ENCODE data around the gene TRABD2B. TPM values are rescaled to one million over a fixed set of nuclear protein-coding genes. Genes with fewer than 3 reads are reported as not detected.

The TRABD2B gene
- total and polyA plus RNA-seq, 2 donors (not counting 1 experiment from before 2014, with no cell fraction given), result under 0.01 TPM; not detected in 1

- H3K9me3 ChIP-seq (ENCODE audit: control insufficient read depth, insufficient read depth, low read depth, low read length), result no peaks in the 10 kb centered on the region
- H3K27me3 ChIP-seq (ENCODE audit: control insufficient read depth, insufficient read depth, low read length), result no peaks in the 10 kb centered on the region
- no peaks in the 10 kb centered on the region for H4K20me1 ChIP-seq (ENCODE audit: control insufficient read depth, extremely low read depth, insufficient read depth, low read length)
- H3K79me2 ChIP-seq (ENCODE audit: control insufficient read depth, insufficient read depth, low read length), result no peaks in the 10 kb centered on the region
- no peak overlapping the region for H3K4me3 ChIP-seq (replicated peaks in 1 of 4; ENCODE audit: control extremely low read depth in 1 of 4, insufficient read depth in 1 of 4, low read depth in 3 of 4, low read length in 4 of 4)
- H3K27ac ChIP-seq (ENCODE audit: insufficient read depth, low read length), result no peak overlapping the region
- no peaks in the 10 kb centered on the region for H3K4me1 ChIP-seq (ENCODE audit: control insufficient read depth, extremely low read depth, insufficient read depth, low read length)
- H3K36me3 ChIP-seq (ENCODE audit: control insufficient read depth, insufficient read depth, low read length), result no peaks in the 10 kb centered on the region
- no peak overlapping the region for H3K4me2 ChIP-seq (ENCODE audit: extremely low read depth, insufficient read depth, low read length)
- no peak overlapping the region for H2AFZ ChIP-seq (ENCODE audit: low read length)
- no peak overlapping the region for H3K9ac ChIP-seq (ENCODE audit: insufficient read depth, low read length)
- no peak for TF ChIP-seq EZH2 (IDR thresholded peaks at IDR 0.05; ENCODE audit: low read length, missing control alignments)
- no peak for DNase-seq (ENCODE audit: low read depth in 2 of 2)
Observed at GRCh38 chr1:47875036-47875435, 122.1 kb downstream of the TRABD2B start.

DNA sequence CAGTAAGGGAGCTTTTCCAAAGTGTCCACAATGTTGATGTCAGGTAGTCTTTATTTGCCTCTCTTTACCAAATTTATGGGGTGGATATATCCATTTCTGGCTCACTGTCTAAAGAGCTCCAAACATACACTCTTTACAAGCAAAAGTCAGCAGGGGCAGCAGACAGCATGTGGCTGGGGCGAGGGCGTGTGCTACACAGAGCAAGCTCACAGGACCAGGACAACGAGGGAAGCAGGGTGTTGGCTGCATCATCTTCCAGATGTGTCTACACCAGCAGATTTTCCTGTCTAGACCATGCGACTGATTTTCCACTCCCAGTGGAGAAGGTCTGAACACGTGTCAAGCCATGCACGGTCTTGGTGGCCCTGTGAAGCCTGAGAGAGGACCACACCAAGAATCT lies 123.8 kb downstream of the TRABD2B start:
- H3K9me3 ChIP-seq (ENCODE audit: control insufficient read depth, insufficient read depth, low read depth, low read length), result no peaks in the 10 kb centered on the region
- no peak for DNase-seq (ENCODE audit: low read depth in 2 of 2)
- H3K9ac ChIP-seq (ENCODE audit: insufficient read depth, low read length), result no peak overlapping the region
- TF ChIP-seq, protein P1, sequence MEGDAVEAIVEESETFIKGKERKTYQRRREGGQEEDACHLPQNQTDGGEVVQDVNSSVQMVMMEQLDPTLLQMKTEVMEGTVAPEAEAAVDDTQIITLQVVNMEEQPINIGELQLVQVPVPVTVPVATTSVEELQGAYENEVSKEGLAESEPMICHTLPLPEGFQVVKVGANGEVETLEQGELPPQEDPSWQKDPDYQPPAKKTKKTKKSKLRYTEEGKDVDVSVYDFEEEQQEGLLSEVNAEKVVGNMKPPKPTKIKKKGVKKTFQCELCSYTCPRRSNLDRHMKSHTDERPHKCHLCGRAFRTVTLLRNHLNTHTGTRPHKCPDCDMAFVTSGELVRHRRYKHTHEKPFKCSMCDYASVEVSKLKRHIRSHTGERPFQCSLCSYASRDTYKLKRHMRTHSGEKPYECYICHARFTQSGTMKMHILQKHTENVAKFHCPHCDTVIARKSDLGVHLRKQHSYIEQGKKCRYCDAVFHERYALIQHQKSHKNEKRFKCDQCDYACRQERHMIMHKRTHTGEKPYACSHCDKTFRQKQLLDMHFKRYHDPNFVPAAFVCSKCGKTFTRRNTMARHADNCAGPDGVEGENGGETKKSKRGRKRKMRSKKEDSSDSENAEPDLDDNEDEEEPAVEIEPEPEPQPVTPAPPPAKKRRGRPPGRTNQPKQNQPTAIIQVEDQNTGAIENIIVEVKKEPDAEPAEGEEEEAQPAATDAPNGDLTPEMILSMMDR (conservative IDR thresholded peaks at IDR 0.05 in 1 of 2, IDR thresholded peaks at IDR 0.05 in 1 of 2; ENCODE audit: low read depth in 1 of 2, low read length in 2 of 2), result no peak
- TF ChIP-seq EZH2 (IDR thresholded peaks at IDR 0.05; ENCODE audit: low read length, missing control alignments), result no peak
- no peak overlapping the region for H3K27ac ChIP-seq (ENCODE audit: insufficient read depth, low read length)
- H3K79me2 ChIP-seq (ENCODE audit: control insufficient read depth, insufficient read depth, low read length), result no peaks in the 10 kb centered on the region
- H2AFZ ChIP-seq (ENCODE audit: low read length), result no peak overlapping the region
- no peak overlapping the region for H3K4me2 ChIP-seq (ENCODE audit: extremely low read depth, insufficient read depth, low read length)
- H4K20me1 ChIP-seq (ENCODE audit: control insufficient read depth, extremely low read depth, insufficient read depth, low read length), result no peaks in the 10 kb centered on the region
- H3K4me1 ChIP-seq (ENCODE audit: control insufficient read depth, extremely low read depth, insufficient read depth, low read length), result no peaks in the 10 kb centered on the region
- no peaks in the 10 kb centered on the region for H3K27me3 ChIP-seq (ENCODE audit: control insufficient read depth, insufficient read depth, low read length)
- no peaks in the 10 kb centered on the region for H3K36me3 ChIP-seq (ENCODE audit: control insufficient read depth, insufficient read depth, low read length)
- H3K4me3 ChIP-seq (replicated peaks in 1 of 4; ENCODE audit: control extremely low read depth in 1 of 4, insufficient read depth in 1 of 4, low read depth in 3 of 4, low read length in 4 of 4), result no peak overlapping the region

GRCh38 chr1:47872886-47873285 lies 124.3 kb downstream of the TRABD2B start:
- no peak overlapping the region for H2AFZ ChIP-seq (ENCODE audit: low read length)
- H3K79me2 ChIP-seq (ENCODE audit: control insufficient read depth, insufficient read depth, low read length), result no peaks in the 10 kb centered on the region
- H3K27ac ChIP-seq (ENCODE audit: insufficient read depth, low read length), result no peak overlapping the region
- TF ChIP-seq EZH2 (IDR thresholded peaks at IDR 0.05; ENCODE audit: low read length, missing control alignments), result no peak
- TF ChIP-seq, protein P1 (conservative IDR thresholded peaks at IDR 0.05 in 1 of 2, IDR thresholded peaks at IDR 0.05 in 1 of 2; ENCODE audit: low read depth in 1 of 2, low read length in 2 of 2), result no peak
- H3K27me3 ChIP-seq (ENCODE audit: control insufficient read depth, insufficient read depth, low read length), result no peaks in the 10 kb centered on the region
- DNase-seq (ENCODE audit: low read depth in 2 of 2), result no peak
- H3K9ac ChIP-seq (ENCODE audit: insufficient read depth, low read length), result no peak overlapping the region
- H3K4me2 ChIP-seq (ENCODE audit: extremely low read depth, insufficient read depth, low read length), result no peak overlapping the region
- H3K9me3 ChIP-seq (ENCODE audit: control insufficient read depth, insufficient read depth, low read depth, low read length), result no peaks in the 10 kb centered on the region
- no peaks in the 10 kb centered on the region for H4K20me1 ChIP-seq (ENCODE audit: control insufficient read depth, extremely low read depth, insufficient read depth, low read length)
- H3K4me1 ChIP-seq (ENCODE audit: control insufficient read depth, extremely low read depth, insufficient read depth, low read length), result no peaks in the 10 kb centered on the region
- H3K36me3 ChIP-seq (ENCODE audit: control insufficient read depth, insufficient read depth, low read length), result no peaks in the 10 kb centered on the region
- no peak overlapping the region for H3K4me3 ChIP-seq (replicated peaks in 1 of 4; ENCODE audit: control extremely low read depth in 1 of 4, insufficient read depth in 1 of 4, low read depth in 3 of 4, low read length in 4 of 4)
